ENCODE results near the gene CISH.

DNA sequence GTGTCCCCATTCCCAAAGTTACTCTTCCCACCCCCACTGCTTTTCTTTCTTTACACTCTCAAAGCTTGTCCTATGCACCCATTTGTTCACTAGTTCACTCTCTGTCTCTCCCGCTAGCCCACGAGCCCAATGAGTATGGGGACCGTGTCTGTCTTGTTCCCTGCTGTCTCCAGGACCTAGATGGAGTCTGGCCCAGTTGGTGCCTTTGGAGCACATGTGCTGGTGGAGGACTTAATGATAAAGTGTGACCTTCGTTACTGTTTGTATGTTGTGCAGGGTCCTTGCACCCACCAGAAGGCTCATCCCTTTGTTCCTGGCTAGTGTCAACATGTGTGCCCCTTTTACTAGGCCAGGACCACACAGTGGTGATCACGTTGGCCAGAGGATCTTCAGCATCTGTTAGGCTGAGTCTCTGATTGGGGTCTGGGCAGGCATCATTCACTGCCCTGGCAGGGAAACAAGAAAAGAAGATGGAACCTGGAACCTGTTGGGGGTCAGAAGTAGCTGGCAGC, 7.4 kb downstream of the CISH start:
- TF ChIP-seq, protein P1, sequence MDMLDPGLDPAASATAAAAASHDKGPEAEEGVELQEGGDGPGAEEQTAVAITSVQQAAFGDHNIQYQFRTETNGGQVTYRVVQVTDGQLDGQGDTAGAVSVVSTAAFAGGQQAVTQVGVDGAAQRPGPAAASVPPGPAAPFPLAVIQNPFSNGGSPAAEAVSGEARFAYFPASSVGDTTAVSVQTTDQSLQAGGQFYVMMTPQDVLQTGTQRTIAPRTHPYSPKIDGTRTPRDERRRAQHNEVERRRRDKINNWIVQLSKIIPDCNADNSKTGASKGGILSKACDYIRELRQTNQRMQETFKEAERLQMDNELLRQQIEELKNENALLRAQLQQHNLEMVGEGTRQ (IDR thresholded peaks at IDR 0.05; ENCODE audit: low read depth, low read length), result no peak
- no peak for TF ChIP-seq RFX5 (IDR thresholded peaks at IDR 0.05; ENCODE audit: low read depth, low read length)
- TF ChIP-seq CHD1 (IDR thresholded peaks at IDR 0.05; ENCODE audit: low read depth, low read length), result no peak
- TF ChIP-seq, protein P2, sequence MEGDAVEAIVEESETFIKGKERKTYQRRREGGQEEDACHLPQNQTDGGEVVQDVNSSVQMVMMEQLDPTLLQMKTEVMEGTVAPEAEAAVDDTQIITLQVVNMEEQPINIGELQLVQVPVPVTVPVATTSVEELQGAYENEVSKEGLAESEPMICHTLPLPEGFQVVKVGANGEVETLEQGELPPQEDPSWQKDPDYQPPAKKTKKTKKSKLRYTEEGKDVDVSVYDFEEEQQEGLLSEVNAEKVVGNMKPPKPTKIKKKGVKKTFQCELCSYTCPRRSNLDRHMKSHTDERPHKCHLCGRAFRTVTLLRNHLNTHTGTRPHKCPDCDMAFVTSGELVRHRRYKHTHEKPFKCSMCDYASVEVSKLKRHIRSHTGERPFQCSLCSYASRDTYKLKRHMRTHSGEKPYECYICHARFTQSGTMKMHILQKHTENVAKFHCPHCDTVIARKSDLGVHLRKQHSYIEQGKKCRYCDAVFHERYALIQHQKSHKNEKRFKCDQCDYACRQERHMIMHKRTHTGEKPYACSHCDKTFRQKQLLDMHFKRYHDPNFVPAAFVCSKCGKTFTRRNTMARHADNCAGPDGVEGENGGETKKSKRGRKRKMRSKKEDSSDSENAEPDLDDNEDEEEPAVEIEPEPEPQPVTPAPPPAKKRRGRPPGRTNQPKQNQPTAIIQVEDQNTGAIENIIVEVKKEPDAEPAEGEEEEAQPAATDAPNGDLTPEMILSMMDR (conservative IDR thresholded peaks at IDR 0.05; ENCODE audit: low read depth, low read length), result no peak
- no peak for TF ChIP-seq BHLHE40 (IDR thresholded peaks at IDR 0.05; ENCODE audit: low read depth, low read length)
